OCI-LY1 (cell line): ENCODE results near the gene COL1A2.

Experiments
- EZH2 ChIP-seq: fragments of 200-600 bp; sonication (generic), shearing (Covaris generic); IDR thresholded peaks from 2 replicates; pipeline ENCODE4 v1.8.0; 2017; ENCODE audit warnings: borderline replicate concordance, mixed run types, mild to moderate bottlenecking, antibody characterized with exemption, low read length, moderate library complexity, mixed read lengths
- TF ChIP-seq, protein P1 (sequence below): fragments of 200-600 bp; sonication (generic), shearing (Covaris generic); IDR thresholded peaks from 2 replicates; pipeline ENCODE4 v1.5.1; 2017; ENCODE audit warnings: mild to moderate bottlenecking, antibody characterized with exemption, low read length, moderate library complexity, mixed read lengths

DNA sequence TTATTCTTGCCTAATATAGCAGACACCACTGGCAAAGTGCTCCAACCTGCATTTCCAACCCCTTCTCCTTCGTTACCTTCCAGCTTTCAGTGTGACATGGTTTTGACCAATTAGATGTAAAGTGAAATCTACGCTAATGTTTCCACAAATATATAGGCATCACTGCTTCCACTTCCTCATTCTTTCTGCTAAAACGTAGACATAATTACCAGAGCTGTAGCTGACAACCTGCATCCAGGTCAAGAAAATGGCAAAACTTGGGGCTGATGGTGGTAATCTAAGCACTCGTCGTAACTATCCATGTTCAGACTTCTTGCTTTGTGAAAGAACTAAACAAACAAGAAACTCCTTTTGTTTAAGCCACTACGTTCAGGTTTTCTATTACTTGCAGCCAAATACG, 41.8 kb upstream of the COL1A2 start:
- TF ChIP-seq, protein P1, sequence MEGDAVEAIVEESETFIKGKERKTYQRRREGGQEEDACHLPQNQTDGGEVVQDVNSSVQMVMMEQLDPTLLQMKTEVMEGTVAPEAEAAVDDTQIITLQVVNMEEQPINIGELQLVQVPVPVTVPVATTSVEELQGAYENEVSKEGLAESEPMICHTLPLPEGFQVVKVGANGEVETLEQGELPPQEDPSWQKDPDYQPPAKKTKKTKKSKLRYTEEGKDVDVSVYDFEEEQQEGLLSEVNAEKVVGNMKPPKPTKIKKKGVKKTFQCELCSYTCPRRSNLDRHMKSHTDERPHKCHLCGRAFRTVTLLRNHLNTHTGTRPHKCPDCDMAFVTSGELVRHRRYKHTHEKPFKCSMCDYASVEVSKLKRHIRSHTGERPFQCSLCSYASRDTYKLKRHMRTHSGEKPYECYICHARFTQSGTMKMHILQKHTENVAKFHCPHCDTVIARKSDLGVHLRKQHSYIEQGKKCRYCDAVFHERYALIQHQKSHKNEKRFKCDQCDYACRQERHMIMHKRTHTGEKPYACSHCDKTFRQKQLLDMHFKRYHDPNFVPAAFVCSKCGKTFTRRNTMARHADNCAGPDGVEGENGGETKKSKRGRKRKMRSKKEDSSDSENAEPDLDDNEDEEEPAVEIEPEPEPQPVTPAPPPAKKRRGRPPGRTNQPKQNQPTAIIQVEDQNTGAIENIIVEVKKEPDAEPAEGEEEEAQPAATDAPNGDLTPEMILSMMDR, result no peak
- no peak for TF ChIP-seq EZH2
